ENCODE data around the gene ZNF182. TPM values are rescaled to one million over a fixed set of nuclear protein-coding genes. Genes with fewer than 3 reads are reported as not detected.
"Not testable (repeated sequence)": the region's sequence is repeated elsewhere in the genome, so short reads cannot be mapped to it uniquely, and the experiment has no call there.

The ZNF182 gene
- 10 to 100 TPM; 13.2 to 13.3 TPM for total RNA-seq
- 1 to 10 TPM; 2.9 to 7.6 TPM for polyA plus RNA-seq

DNA sequence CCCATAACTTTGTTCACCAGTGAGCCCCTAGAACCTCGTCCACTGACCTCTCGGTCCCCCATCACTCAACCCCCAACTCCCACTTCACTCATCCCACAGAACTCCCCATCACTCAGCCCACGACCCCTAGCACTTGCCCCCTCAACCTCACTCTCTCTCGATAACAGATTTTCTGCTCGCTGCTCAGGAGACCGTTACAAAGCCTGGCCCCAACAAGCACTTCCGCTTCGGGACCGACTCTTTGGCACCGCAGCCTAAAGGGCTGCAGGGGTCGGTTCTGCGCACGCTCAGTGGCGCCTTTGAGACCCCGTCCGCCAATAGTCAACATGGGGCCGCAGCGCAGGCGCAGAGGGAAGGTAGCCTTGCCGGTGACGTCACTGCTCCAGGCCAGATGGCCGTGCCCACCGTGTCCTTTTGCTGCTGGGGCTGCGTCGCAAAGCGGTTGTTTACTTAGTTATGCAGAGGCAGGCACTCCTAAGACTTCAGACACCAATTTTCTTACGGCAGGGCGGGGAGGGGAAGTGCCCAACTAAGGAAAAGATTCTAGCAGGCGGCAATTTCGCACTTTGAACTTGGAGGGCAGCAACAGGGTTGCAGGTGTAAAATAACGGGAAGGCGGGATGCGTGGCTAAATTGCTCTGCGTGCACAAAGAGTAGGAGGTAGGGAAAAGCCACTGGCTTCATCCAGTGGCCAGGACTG, at the start of gene ZNF182:
TSS of gene ZNF182 (minus strand) at position 232 of the 700 bp plus-strand sequence. CDS start 1,380 bp downstream, outside the sequence.
- no peaks in the 10 kb centered on the region for H3K27me3 Mint-ChIP-seq
- H3K9me3 ChIP-seq (ENCODE audit: control insufficient read depth in 1 of 2, low read length in 2 of 2), result no peaks in the 10 kb centered on the region
- DNase-seq, result peak; percentile 87 to 94 (median 91)
- no peaks in the 10 kb centered on the region for H3K27me3 ChIP-seq (ENCODE audit: insufficient read depth, low read length)
- peak within 1 kb of the TSS; percentile 39 to 55 for H3K4me3 ChIP-seq (ENCODE audit: low read length in 2 of 2)
- H3K27ac Mint-ChIP-seq, result peak within 1 kb of the TSS; percentile 88 to 99 (median 97)
- H3K4me3 Mint-ChIP-seq, result peak within 1 kb of the TSS; percentile 91 to 99 (median 94)
- no peaks in the 10 kb centered on the region for H3K36me3 ChIP-seq (ENCODE audit: insufficient read depth, low read length)
- POLR2A ChIA-PET (ENCODE audit: partially characterized antibody), result no interaction called here
- CTCF ChIA-PET (ENCODE audit: partially characterized antibody), result no interaction called here
- H3K9me3 Mint-ChIP-seq, result no peaks in the 10 kb centered on the region
- H3K4me1 Mint-ChIP-seq, result peaks cover 16 to 29% (median 22%) of the 10 kb centered on the region in 4 donors
- intact Hi-C loops (cut with micrococcal nuclease), result loop anchor here (5.0 kb wide), 1 partner anchor 167 kb away; the partner anchor contains the start of gene ZNF81
- peaks cover 20% of the 10 kb centered on the region for H3K4me1 ChIP-seq (ENCODE audit: insufficient read depth, low read length)
- H3K36me3 Mint-ChIP-seq, result peaks cover 0 to 17% of the 10 kb centered on the region in 2 donors
- peak within 1 kb of the TSS; percentile 74 for H3K27ac ChIP-seq (ENCODE audit: low read depth, low read length)

DNA sequence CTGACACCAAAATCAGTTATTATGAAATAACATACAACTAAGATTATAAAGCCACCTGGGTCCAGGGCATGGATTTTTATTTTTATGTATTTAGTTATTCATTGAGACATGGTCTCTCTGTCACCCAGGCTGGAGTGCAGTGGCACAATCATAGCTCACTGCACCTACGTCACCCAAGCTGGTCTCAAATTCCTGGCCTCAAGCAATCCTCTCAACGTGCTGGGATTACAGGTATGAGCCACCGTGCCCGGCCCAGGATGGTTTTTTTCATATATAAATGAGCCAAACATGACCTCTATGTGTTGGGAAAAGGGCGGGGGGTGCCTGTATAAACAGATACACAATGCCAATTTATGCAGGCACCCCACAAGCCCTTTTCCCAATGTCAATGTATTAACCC, 43.1 kb upstream of the ZNF182 start:
- no peak overlapping the region for H3K27ac ChIP-seq (ENCODE audit: low read depth, low read length)
- H3K27me3 ChIP-seq (ENCODE audit: insufficient read depth, low read length), result no peaks in the 10 kb centered on the region
- Mint-ChIP-seq H3K27ac (no peak overlapping the region), H3K36me3 (peaks cover 0 to 4% of the 10 kb centered on the region in 2 donors), H3K4me1 (peaks cover 0 to 2% (median 0%) of the 10 kb centered on the region in 4 donors), H3K27me3 (no peaks in the 10 kb centered on the region), H3K4me3 (no peak overlapping the region), H3K9me3 (no peaks in the 10 kb centered on the region)
- no peak for DNase-seq
- POLR2A ChIA-PET (ENCODE audit: partially characterized antibody), result interaction anchor here (0.6 kb wide), 1 partner anchor 21 kb away, joined by 3 read pairs; no protein-coding TSS in a partner anchor
- CTCF ChIA-PET (ENCODE audit: partially characterized antibody), result no interaction called here
- H3K4me1 ChIP-seq (ENCODE audit: insufficient read depth, low read length), result no peaks in the 10 kb centered on the region
- no peaks in the 10 kb centered on the region for H3K36me3 ChIP-seq (ENCODE audit: insufficient read depth, low read length)
- H3K9me3 ChIP-seq (ENCODE audit: control insufficient read depth in 1 of 2, low read length in 2 of 2), result no peaks in the 10 kb centered on the region
- H3K4me3 ChIP-seq (ENCODE audit: low read length in 2 of 2), result no peak overlapping the region
- intact Hi-C loops (cut with micrococcal nuclease), result no loop called here

DNA sequence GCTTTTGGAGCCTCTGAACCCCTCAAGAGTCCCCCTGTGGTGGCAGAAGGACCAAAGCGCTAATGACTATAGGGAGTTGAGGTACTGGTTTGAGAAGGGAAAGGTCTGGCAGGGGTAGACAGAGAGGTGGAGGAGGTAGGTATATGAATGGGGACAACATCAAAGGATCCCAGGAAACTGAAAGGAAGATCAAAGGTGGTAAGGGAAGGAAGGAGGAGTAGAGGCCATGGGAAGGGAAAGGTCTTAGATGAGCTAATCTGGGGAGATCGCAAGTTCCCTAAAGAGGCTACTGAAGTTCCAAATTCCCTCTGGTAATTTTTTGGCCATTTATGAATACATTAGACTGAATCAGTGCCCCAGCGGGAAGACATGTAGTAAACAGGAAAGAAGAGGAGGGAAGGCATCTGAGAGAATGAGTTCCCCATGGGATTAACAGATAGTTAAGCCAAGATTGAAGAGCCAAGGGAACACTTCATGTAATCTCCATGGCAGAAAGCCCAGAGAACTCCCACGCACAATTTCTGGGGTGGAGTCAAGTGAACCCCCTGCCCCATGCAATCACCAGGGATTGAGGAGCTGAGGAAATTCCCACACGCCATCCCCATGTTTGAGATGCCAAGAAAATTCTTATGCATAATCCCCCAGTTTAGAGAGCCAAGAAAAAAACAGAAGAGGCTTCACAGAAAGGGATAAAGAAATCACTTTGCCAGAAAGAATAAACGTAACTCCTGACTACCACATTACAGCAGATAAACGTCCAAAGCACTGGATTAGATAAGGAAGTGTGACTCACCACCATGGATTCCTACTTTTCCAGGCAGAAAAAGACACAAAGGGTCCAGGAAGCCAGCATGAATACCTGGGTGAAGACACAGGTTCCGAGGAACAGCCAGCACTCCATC, 41.9 kb upstream of the ZNF182 start:
- H3K27me3 Mint-ChIP-seq, result no peaks in the 10 kb centered on the region
- no peak overlapping the region for H3K4me3 ChIP-seq (ENCODE audit: low read length in 2 of 2)
- no peaks in the 10 kb centered on the region for H3K27me3 ChIP-seq (ENCODE audit: insufficient read depth, low read length)
- H3K27ac Mint-ChIP-seq, result no peak overlapping the region
- H3K9me3 ChIP-seq (ENCODE audit: control insufficient read depth in 1 of 2, low read length in 2 of 2), result no peaks in the 10 kb centered on the region
- H3K4me3 Mint-ChIP-seq, result no peak overlapping the region
- peaks cover 0 to 2% (median 0%) of the 10 kb centered on the region in 4 donors for H3K4me1 Mint-ChIP-seq
- CTCF ChIA-PET (ENCODE audit: partially characterized antibody), result no interaction called here
- peaks cover 0 to 4% of the 10 kb centered on the region in 2 donors for H3K36me3 Mint-ChIP-seq
- intact Hi-C loops (cut with micrococcal nuclease), result no loop called here
- no peaks in the 10 kb centered on the region for H3K36me3 ChIP-seq (ENCODE audit: insufficient read depth, low read length)
- H3K9me3 Mint-ChIP-seq, result no peaks in the 10 kb centered on the region
- POLR2A ChIA-PET (ENCODE audit: partially characterized antibody), result no interaction called here
- no peak overlapping the region for H3K27ac ChIP-seq (ENCODE audit: low read depth, low read length)
- DNase-seq, result no peak
- H3K4me1 ChIP-seq (ENCODE audit: insufficient read depth, low read length), result no peaks in the 10 kb centered on the region

DNA sequence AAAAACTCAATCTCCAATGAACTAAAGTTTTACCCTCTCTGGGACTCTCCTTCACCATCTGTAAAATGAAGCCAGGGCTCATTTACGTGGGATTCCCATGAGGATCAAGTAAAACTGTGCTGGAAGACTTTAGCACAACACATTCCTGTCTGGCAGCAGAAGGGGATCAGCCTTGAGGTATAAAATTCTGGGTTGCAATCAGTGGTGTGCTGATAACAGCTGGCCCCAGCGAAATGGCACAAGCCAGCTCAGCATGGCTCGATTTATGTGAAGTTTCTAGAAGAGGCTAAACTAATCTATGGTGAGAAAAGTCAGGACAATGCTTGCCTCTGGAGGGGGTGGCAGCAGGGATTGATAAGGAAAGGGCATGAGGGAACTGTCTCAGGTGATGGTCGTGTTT, 39.3 kb upstream of the ZNF182 start:
- Histone ChIP-seq H3K27ac (ENCODE audit: low read depth, low read length) (no peak overlapping the region), H3K4me1 (ENCODE audit: insufficient read depth, low read length) (no peaks in the 10 kb centered on the region), H3K36me3 (ENCODE audit: insufficient read depth, low read length) (no peaks in the 10 kb centered on the region), H3K27me3 (ENCODE audit: insufficient read depth, low read length) (no peaks in the 10 kb centered on the region), H3K4me3 (ENCODE audit: low read length in 2 of 2) (no peak overlapping the region), H3K9me3 (ENCODE audit: control insufficient read depth in 1 of 2, low read length in 2 of 2) (no peaks in the 10 kb centered on the region)
- H3K9me3 Mint-ChIP-seq, result no peaks in the 10 kb centered on the region
- H3K27me3 Mint-ChIP-seq, result no peaks in the 10 kb centered on the region
- DNase-seq, result no peak
- H3K36me3 Mint-ChIP-seq, result peaks cover 0 to 4% of the 10 kb centered on the region in 2 donors
- peaks cover 0 to 2% (median 0%) of the 10 kb centered on the region in 4 donors for H3K4me1 Mint-ChIP-seq
- H3K4me3 Mint-ChIP-seq, result no peak overlapping the region
- ChIA-PET POLR2A (ENCODE audit: partially characterized antibody) (no interaction called here), CTCF (ENCODE audit: partially characterized antibody) (interaction anchor here (2.2 kb wide), 1 partner anchor 16 kb away, joined by 11 read pairs; no protein-coding TSS in a partner anchor)
- H3K27ac Mint-ChIP-seq, result no peak overlapping the region
- intact Hi-C loops (cut with micrococcal nuclease), result no loop called here

DNA sequence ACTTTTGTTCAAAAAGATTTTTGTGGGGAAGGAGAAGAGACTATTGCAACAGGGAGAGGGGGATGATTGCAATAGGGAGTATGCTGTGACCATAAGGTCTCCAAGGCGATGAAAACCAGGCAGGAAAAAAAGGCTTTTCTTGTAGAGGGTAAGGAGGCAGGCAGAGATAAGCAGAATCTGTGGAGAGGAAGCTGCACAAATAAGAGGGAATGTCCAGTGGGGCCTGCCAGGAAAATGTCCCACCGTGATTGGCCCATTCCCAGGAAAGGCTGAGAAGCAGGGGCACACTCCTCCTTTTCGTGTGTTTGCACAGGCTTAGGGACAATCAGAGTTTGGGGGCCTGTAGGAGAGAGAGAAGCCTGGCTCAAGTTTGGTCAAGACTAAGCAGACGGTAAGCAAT, 32.1 kb upstream of the ZNF182 start:
- Mint-ChIP-seq H3K4me1 (no peaks in the 10 kb centered on the region), H3K36me3 (no peaks in the 10 kb centered on the region), H3K4me3 (no peak overlapping the region), H3K27me3 (no peaks in the 10 kb centered on the region), H3K27ac (no peak overlapping the region), H3K9me3 (peaks cover 0 to 2% (median 0%) of the 10 kb centered on the region in 8 donors)
- CTCF ChIA-PET (ENCODE audit: partially characterized antibody), result interaction anchor here (1.3 kb wide), 1 partner anchor 9 kb away, joined by 3 read pairs; no protein-coding TSS in a partner anchor
- Histone ChIP-seq H3K27me3 (ENCODE audit: insufficient read depth, low read length) (no peaks in the 10 kb centered on the region), H3K4me3 (ENCODE audit: low read length in 2 of 2) (no peak overlapping the region), H3K9me3 (ENCODE audit: control insufficient read depth in 1 of 2, low read length in 2 of 2) (no peaks in the 10 kb centered on the region), H3K36me3 (ENCODE audit: insufficient read depth, low read length) (no peaks in the 10 kb centered on the region), H3K4me1 (ENCODE audit: insufficient read depth, low read length) (no peaks in the 10 kb centered on the region), H3K27ac (ENCODE audit: low read depth, low read length) (no peak overlapping the region)
- DNase-seq, result no peak
- POLR2A ChIA-PET (ENCODE audit: partially characterized antibody), result no interaction called here
- intact Hi-C loops (cut with micrococcal nuclease), result no loop called here

DNA sequence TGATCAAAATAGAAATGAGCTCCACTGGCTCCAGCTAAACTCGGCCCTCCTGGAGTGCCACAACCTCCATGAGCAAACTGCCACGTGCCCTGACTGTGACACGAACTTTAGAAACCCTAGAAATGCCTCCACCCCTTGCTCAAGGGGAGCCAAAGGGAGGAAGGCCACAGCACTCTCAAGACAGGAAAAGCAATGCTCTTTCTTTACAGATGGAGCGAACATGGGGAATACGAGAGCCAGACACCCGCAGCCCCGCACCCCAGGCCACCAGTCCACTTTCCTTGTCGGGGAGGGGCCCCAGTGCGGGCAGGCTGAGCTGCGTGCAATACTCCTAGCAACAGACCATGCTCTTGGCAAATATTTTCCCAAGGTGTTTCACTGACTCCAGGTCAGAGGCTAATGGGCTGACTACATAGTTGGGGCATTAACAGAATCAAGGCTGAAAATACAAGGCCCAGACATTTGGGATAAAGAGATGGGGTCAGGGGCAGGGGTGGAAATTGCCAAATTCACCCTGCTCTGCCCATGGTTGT, 26.9 kb upstream of the ZNF182 start:
- intact Hi-C loops (cut with micrococcal nuclease); H3K27ac Mint-ChIP-seq; H3K9me3 Mint-ChIP-seq; H3K27me3 ChIP-seq (ENCODE audit: insufficient read depth, low read length); H3K36me3 ChIP-seq (ENCODE audit: insufficient read depth, low read length); CTCF ChIA-PET (ENCODE audit: partially characterized antibody); H3K4me3 Mint-ChIP-seq; H3K27me3 Mint-ChIP-seq; H3K36me3 Mint-ChIP-seq; H3K4me3 ChIP-seq (ENCODE audit: low read length in 2 of 2); DNase-seq; H3K27ac ChIP-seq (ENCODE audit: low read depth, low read length); H3K4me1 ChIP-seq (ENCODE audit: insufficient read depth, low read length); H3K9me3 ChIP-seq (ENCODE audit: control insufficient read depth in 1 of 2, low read length in 2 of 2); H3K4me1 Mint-ChIP-seq: not testable (repeated sequence)
- POLR2A ChIA-PET (ENCODE audit: partially characterized antibody), result interaction anchor here (1.0 kb wide), 1 partner anchor 195 kb away, joined by 3 read pairs; no protein-coding TSS in a partner anchor

DNA sequence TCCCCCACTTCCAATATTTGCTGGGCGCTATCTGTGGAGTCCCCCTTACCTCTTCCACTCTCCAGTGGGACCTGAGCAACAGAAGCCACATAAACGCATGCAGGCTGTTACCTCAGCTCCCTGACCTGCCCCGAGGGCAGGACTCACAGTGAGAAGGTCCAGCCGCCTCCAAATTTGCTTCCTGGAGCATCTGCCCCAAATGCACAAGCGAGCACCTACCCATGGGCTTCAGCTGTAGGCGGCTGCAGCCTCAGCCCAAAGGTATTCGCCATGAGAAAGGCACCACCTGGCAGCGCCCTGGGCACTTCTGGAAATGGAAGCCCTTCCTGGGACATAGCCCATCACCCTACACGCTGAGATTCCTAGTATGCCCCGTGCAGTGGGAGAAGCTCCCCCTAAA, 26.4 kb upstream of the ZNF182 start:
- H3K4me1 Mint-ChIP-seq, result peaks cover 4 to 12% (median 8%) of the 10 kb centered on the region in 4 donors
- Histone ChIP-seq H3K4me1 (ENCODE audit: insufficient read depth, low read length) (no peaks in the 10 kb centered on the region), H3K27ac (ENCODE audit: low read depth, low read length) (no peak overlapping the region), H3K36me3 (ENCODE audit: insufficient read depth, low read length) (no peaks in the 10 kb centered on the region), H3K27me3 (ENCODE audit: insufficient read depth, low read length) (no peaks in the 10 kb centered on the region), H3K4me3 (ENCODE audit: low read length in 2 of 2) (no peak overlapping the region), H3K9me3 (ENCODE audit: control insufficient read depth in 1 of 2, low read length in 2 of 2) (no peaks in the 10 kb centered on the region)
- ChIA-PET POLR2A (ENCODE audit: partially characterized antibody) (interaction anchor here (1.0 kb wide), 1 partner anchor 194 kb away, joined by 3 read pairs; no protein-coding TSS in a partner anchor), CTCF (ENCODE audit: partially characterized antibody) (interaction anchor here (1.0 to 1.2 kb wide), 2 partner anchors 176 to 199 kb away, joined by 4 read pairs; no protein-coding TSS in a partner anchor)
- no peaks in the 10 kb centered on the region for H3K9me3 Mint-ChIP-seq
- H3K36me3 Mint-ChIP-seq, result no peaks in the 10 kb centered on the region
- DNase-seq, result no peak
- no peak overlapping the region for H3K27ac Mint-ChIP-seq
- no peak overlapping the region for H3K4me3 Mint-ChIP-seq
- no peaks in the 10 kb centered on the region for H3K27me3 Mint-ChIP-seq
- intact Hi-C loops (cut with micrococcal nuclease), result no loop called here
